ENCODE results near the gene PADI2.

DNA sequence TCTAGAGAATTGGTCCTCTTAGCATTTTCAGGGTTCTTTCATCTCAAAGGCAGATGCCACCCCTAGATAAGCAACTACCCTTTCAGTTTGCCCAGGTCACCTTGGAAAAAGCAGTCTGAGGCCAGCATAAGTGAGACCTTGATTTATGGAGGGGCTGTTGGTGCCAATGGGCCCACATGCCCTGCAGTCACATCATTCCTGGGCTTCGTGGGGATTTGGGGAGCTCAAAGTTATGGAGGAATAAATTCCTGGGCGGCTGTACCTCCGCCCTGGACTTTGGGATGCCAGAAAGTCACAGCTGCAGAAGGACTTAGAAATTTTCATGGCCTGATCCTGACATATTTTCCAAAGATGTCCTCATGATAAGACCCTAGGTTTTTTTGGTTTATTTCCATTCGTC is 62.7 kb downstream of the PADI2 start:
- TF ChIP-seq POLR2AphosphoS5 (IDR thresholded peaks at IDR 0.05; ENCODE audit: borderline replicate concordance, low read depth, low read length) (no peak), EZH2 (IDR thresholded peaks at IDR 0.05) (no peak)
